GM23248 (cell line): ENCODE data around the gene KCTD19. TPM values are rescaled to one million over a fixed set of nuclear protein-coding genes. Genes with fewer than 3 reads are reported as not detected.
"Not testable (repeated sequence)": the region's sequence is repeated elsewhere in the genome, so short reads cannot be mapped to it uniquely, and the experiment has no call there.

Experiments used
- DNase-seq: peaks from one replicate; pipeline ENCODE4 v3.0.0-alpha.2; 2015
- H2AFZ ChIP-seq: fragments of 200-600 bp; sonication (generic); 2 replicates; pipeline ENCODE4 v1.6.1; 2016; ENCODE audit warnings: antibody characterized with exemption
- H3F3A ChIP-seq: fragments of 200-600 bp; sonication (generic); 2 replicates; pipeline ENCODE4 v1.6.1; 2016; ENCODE audit warnings: mild to moderate bottlenecking, antibody characterized with exemption, mixed run types; ENCODE audit not compliant: insufficient read depth
- H3K27ac ChIP-seq: fragments of 200-600 bp; sonication (generic); 2 replicates; pipeline ENCODE4 v1.5.1; 2016; ENCODE audit warnings: mild to moderate bottlenecking
- H3K27me3 ChIP-seq: fragments of 200-600 bp; sonication (generic); replicated peaks from 2 replicates; pipeline ENCODE4 v1.6.1; 2016; ENCODE audit warnings: mild to moderate bottlenecking; ENCODE audit not compliant: insufficient read depth
- H3K36me3 ChIP-seq: fragments of 200-600 bp; sonication (generic); 2 replicates; pipeline ENCODE4 v1.6.1; 2016; ENCODE audit warnings: low read depth, mild to moderate bottlenecking
- H3K4me1 ChIP-seq: fragments of 200-600 bp; sonication (generic); 2 replicates; pipeline ENCODE4 v1.6.1; 2016; ENCODE audit warnings: mild to moderate bottlenecking; ENCODE audit not compliant: insufficient read depth
- H3K4me2 ChIP-seq: fragments of 200-600 bp; sonication (generic); one replicate; pipeline ENCODE4 v1.6.1; 2016; ENCODE audit warnings: mild to moderate bottlenecking; ENCODE audit not compliant: unreplicated experiment
- H3K4me3 ChIP-seq: fragments of 200-600 bp; sonication (generic); 2 replicates; pipeline ENCODE4 v1.5.1; 2016; ENCODE audit warnings: mild to moderate bottlenecking
- H3K79me2 ChIP-seq: fragments of 200-600 bp; sonication (generic); 2 replicates; pipeline ENCODE4 v1.6.1; 2016; ENCODE audit warnings: mild to moderate bottlenecking; ENCODE audit not compliant: insufficient read depth
- H3K9ac ChIP-seq: fragments of 200-600 bp; sonication (generic); 2 replicates; pipeline ENCODE4 v1.6.1; 2016; ENCODE audit warnings: mild to moderate bottlenecking
- H3K9me2 ChIP-seq: fragments of 200-600 bp; sonication (generic); 2 replicates; pipeline ENCODE4 v1.6.1; 2016; ENCODE audit warnings: mixed run types, mild to moderate bottlenecking, moderate library complexity; ENCODE audit not compliant: insufficient read depth
- H3K9me3 ChIP-seq: fragments of 200-600 bp; sonication (generic); one replicate; pipeline ENCODE4 v1.6.1; 2017; ENCODE audit warnings: low read depth
- H4K20me1 ChIP-seq: fragments of 200-600 bp; sonication (generic); 2 replicates; pipeline ENCODE4 v1.6.0; 2016; ENCODE audit not compliant: insufficient read depth
- EZH2 ChIP-seq: fragments of 200-600 bp; sonication (generic); IDR thresholded peaks from 2 replicates; pipeline ENCODE4 v1.6.1; 2018; ENCODE audit warnings: antibody characterized with exemption, mild to moderate bottlenecking; ENCODE audit not compliant: insufficient read depth, poor library complexity, severe bottlenecking
- EZH2phosphoT487 ChIP-seq: fragments of 200-600 bp; sonication (generic); IDR thresholded peaks from 2 replicates; pipeline ENCODE4 v1.6.1; 2018; ENCODE audit warnings: antibody characterized with exemption, moderate library complexity, mild to moderate bottlenecking, low read depth; ENCODE audit not compliant: insufficient read depth
- WGBS, 2 experiments: methylation state at CpG; one replicate each; pipeline ENCODE4 v1.1.6; 2015 to 2017; ENCODE audit warnings: low lambda C conversion rate in 2 of 2, low coverage in 1 of 2; ENCODE audit errors: missing lambda C conversion rate in 2 of 2; 5-methylcytosine and 5-hydroxymethylcytosine counted together
- in situ Hi-C: fragments of 300-500 bp; cut with MboI; formaldehyde crosslinking; loops from 2 replicates; pipeline ENCODE4 v1.15.0; 2020
- polyA plus RNA-seq: library from polyadenylated mRNA; unstranded; fragments of >200 nt; fragmentation: Nextera tagmentation; extraction: Ambion mirVana; gene quantifications from 2 replicates; pipeline ENCODE4 v1.2.1, GENCODE V29; 2016
- total RNA-seq: library from RNA; depleted of rRNA; stranded (reverse); fragments of >200 nt; shearing (Covaris generic); gene quantifications from 2 replicates; pipeline ENCODE4 v1.2.3, GENCODE V29; 2014; rRNA removed

The KCTD19 gene
- not detected in 2 replicates for total RNA-seq
- polyA plus RNA-seq, result not detected in 2 replicates

DNA sequence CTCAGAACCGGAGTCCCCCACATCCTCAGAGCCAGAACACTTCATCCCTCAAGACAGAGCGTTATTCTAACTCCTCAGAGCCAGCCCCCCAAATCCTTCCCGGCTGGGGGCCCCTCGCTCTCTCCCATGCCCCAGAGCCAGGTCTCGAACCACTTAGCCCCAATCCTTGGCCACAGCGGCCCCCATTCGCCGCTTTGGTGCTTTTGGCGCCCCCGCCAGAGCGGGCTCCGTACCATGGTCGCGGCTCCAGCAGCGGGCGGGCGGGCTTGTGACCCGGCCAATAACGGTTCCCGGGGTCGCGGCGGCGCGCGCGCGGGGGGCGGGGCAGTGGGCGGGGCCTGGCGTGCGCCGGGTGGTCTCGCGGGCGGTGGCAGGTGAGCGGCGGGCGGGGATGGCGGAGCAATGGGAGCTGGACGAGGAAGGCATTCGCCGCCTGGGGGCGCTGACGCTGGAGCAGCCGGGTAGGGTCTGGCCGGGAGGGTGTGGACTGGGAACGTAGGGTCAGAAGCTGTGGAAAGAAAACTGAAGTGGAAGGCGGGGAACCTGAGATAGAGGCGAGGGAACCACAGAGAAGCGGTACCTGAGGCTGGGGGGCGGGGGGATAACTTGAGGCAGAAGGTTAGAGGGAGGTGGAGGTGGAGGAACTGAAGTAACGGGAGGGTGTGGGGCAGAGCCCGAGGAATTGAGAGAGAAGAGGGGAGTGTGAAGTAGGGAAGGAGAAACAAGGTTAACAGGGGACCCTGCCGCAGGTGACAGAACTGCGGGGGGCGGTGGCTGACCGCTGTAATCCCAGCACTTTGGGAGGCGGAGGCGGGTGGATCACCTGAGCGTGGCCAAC, at the start of gene KCTD19, which contains the start of gene LRRC36:
Gene KCTD19, minus strand, starts transcription at position 270 of the 838 bp plus-strand sequence. Its CDS starts 34 bp downstream, at position 236.
Gene LRRC36, plus strand, starts transcription at position 344 of the 838 bp plus-strand sequence. Its CDS starts 48 bp downstream, at position 392.
- H3K9me2 ChIP-seq, result no peaks in the 10 kb centered on the region
- peaks cover 23% of the 10 kb centered on the region for H3K27me3 ChIP-seq
- no peak within 1 kb of the TSS for H3K27ac ChIP-seq
- H2AFZ ChIP-seq, result peak within 1 kb of the TSS; percentile 83
- peak within 1 kb of the TSS; percentile 72 for H3K4me2 ChIP-seq
- no peaks in the 10 kb centered on the region for H3K9me3 ChIP-seq
- no peaks in the 10 kb centered on the region for H3K79me2 ChIP-seq
- H4K20me1 ChIP-seq, result no peaks in the 10 kb centered on the region
- peak within 1 kb of the TSS; percentile 44 for H3K9ac ChIP-seq
- H3K4me3 ChIP-seq, result peak within 1 kb of the TSS; percentile 73
- H3K36me3 ChIP-seq, result no peaks in the 10 kb centered on the region
- H3F3A ChIP-seq, result no peaks in the 10 kb centered on the region
- in situ Hi-C loops, result no loop called here
- 8% methylated on average over 34 to 60 of the region's 61 CpGs for WGBS, 2 experiments
- H3K4me1 ChIP-seq, result no peaks in the 10 kb centered on the region
- peak; percentile 52 for DNase-seq
- TF ChIP-seq EZH2phosphoT487, result no peak
- TF ChIP-seq EZH2, result no peak

DNA sequence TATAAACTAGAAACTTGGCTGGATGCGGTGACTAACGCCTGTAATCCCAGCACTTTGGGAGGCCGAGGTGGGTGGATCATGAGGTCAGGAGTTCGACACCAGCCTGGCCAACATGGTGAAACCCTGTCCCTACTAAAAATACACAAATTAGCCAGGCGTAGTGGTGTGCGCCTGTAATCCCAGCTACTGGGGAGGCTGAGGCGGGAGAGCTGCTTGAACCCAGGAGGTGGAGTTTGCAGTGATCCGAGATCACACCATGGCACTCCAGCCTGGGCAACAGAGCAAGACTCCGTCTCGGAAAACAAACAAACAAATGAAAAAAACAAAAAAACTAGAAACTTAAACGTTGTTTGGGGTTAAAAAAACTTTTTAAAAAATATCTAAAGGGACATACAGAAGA, 49.5 kb upstream of the KCTD19 start:
- DNase-seq, H2AFZ ChIP-seq, H3K9me3 ChIP-seq, H3K27me3 ChIP-seq, H3K4me1 ChIP-seq, H3K4me2 ChIP-seq, H3K4me3 ChIP-seq, H3F3A ChIP-seq, H3K36me3 ChIP-seq, in situ Hi-C loops, H3K79me2 ChIP-seq, H3K27ac ChIP-seq, H4K20me1 ChIP-seq, H3K9ac ChIP-seq, H3K9me2 ChIP-seq: not testable (repeated sequence)
- 88% methylated on average over 11 of the region's 11 CpGs for WGBS, 2 experiments

DNA sequence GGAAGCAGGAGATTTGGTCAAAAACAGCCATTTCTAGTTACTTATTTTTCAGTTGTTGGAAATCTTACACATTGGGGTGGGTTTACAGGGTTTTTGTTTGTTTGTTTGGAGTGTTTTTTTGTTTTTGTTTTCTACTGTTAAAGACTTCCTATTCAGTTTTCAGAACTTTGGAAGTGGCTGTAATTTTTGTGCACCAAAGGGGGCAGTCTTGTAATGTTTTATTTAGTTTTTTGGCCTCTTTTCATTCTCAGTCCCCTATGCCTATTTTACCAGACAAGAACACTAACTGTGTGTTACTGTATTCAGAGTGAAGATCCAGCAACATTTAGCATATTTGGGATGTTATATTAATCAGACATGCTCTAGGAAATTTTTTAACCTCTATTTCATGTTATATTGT, 46.1 kb upstream of the KCTD19 start:
- Histone ChIP-seq H3K9me3 (no peaks in the 10 kb centered on the region), H2AFZ (no peak overlapping the region), H3K9ac (no peak overlapping the region), H3K4me3 (no peak overlapping the region), H3F3A (no peaks in the 10 kb centered on the region), H3K36me3 (no peaks in the 10 kb centered on the region), H3K4me1 (no peaks in the 10 kb centered on the region), H3K27ac (no peak overlapping the region), H3K79me2 (no peaks in the 10 kb centered on the region), H3K27me3 (peaks cover 22% of the 10 kb centered on the region; the same call in 1 of the 2 replicates), H3K9me2 (no peaks in the 10 kb centered on the region), H3K4me2 (no peak overlapping the region), H4K20me1 (no peaks in the 10 kb centered on the region)
- no peak for TF ChIP-seq EZH2phosphoT487
- no peak for TF ChIP-seq EZH2
- in situ Hi-C loops, result no loop called here
- DNase-seq, result peak; percentile 46

DNA sequence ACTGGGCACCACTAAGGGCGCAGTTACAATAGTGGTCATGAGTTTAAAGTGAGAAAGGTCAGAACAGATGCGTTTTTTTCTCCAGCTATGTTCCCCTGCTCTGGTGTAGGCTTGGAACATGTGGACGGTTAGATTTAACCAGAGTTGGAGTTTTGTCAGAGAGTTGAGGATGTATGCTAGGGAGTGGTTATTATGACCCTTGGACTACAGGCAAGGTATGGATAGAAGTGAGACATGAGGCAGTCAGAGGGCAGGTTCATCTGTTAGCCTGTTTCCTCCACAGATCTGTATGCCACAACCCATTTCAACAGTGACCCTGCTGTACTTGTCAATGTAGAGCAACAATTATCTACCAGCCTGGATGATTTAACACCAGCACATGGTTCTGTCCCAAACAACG, 44.1 kb upstream of the KCTD19 start:
- no peaks in the 10 kb centered on the region for H3K79me2 ChIP-seq
- H3K27me3 ChIP-seq, result peaks cover 40% of the 10 kb centered on the region
- no peaks in the 10 kb centered on the region for H3K9me3 ChIP-seq
- H3K4me1 ChIP-seq, result no peaks in the 10 kb centered on the region
- no peak for TF ChIP-seq EZH2phosphoT487
- TF ChIP-seq EZH2, result no peak
- H3K9me2 ChIP-seq, result no peaks in the 10 kb centered on the region
- H3K4me2 ChIP-seq, result no peak overlapping the region
- H3K9ac ChIP-seq, result no peak overlapping the region
- H3K36me3 ChIP-seq, result no peaks in the 10 kb centered on the region
- no peak for DNase-seq
- H3K27ac ChIP-seq, result no peak overlapping the region
- H3F3A ChIP-seq, result no peaks in the 10 kb centered on the region
- WGBS, 2 experiments, result 69 to 70% methylated on average over 4 of the region's 4 CpGs
- no peaks in the 10 kb centered on the region for H4K20me1 ChIP-seq
- in situ Hi-C loops, result no loop called here
- H3K4me3 ChIP-seq, result no peak overlapping the region
- no peak overlapping the region for H2AFZ ChIP-seq
